ENCODE results near the gene OR6S1.

The OR6S1 gene

GRCh38 chr14:20614038-20614840 is 27.3 kb downstream of the OR6S1 start:
- H3K36me3 ChIP-seq (ENCODE audit: insufficient read depth, low read length), result no peaks in the 10 kb centered on the region
- H3K9ac ChIP-seq (ENCODE audit: low read depth, low read length), result peak overlapping the region; percentile 74
- H3K4me3 ChIP-seq (ENCODE audit: low read length), result peak overlapping the region; percentile 75
- peaks cover 5% of the 10 kb centered on the region for H3K27me3 ChIP-seq (ENCODE audit: control insufficient read depth, insufficient read depth, low read length)
- no peaks in the 10 kb centered on the region for H3K9me3 ChIP-seq (replicated peaks; ENCODE audit: low read length)
- peaks cover 5% of the 10 kb centered on the region for H3K4me1 ChIP-seq (ENCODE audit: control insufficient read depth, insufficient read depth, low read length)
- peak overlapping the region; percentile 86 for H3K4me2 ChIP-seq (ENCODE audit: low read length)

DNA sequence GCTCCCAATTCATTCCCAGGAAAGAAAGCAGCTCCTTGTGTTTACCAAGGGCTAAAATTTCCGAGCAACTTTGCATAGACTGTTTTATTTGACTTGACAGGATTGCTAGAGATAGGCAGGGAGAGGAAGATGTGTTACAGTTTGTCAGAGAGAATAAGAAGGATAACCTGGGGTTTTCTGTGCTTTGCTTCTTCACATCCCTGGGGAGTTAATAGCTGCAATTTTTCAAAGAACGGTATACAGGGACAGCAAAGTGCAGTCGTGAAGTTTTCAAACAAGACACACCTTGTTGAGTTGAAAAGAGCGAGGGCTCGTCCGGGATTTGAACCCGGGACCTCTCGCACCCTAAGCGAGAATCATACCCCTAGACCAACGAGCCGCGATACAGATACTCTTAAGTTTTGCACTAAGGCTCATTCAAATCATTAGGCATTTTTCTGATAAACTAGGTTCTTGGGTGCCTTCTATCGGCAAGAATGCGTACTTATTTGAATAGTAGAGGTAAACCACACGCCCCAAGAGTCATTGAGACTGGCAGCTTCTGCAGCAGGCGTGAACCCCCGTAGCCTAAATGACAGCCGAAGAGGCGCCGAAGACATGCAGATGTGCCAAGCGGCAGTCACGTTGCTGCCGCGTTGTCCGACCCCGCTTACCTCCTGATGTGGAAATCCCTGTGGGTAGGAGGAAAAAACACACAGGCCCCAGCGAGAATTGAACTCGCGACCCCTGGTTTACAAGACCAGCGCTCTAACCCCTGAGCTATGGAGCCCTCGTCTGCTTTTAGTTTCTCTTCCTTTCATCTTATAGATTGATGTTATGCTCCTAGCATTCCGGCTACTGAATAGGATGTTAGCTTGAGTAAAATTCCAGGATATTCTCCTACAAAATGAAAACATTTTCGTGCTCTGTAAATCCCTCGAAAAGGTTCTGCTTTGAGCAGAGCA is 28.1 kb downstream of the OR6S1 start:
- Histone ChIP-seq H3K9me3 (replicated peaks; ENCODE audit: low read length) (no peaks in the 10 kb centered on the region), H3K36me3 (ENCODE audit: insufficient read depth, low read length) (no peaks in the 10 kb centered on the region), H3K27me3 (ENCODE audit: control insufficient read depth, insufficient read depth, low read length) (no peaks in the 10 kb centered on the region), H3K9ac (ENCODE audit: low read depth, low read length) (peak overlapping the region; percentile 74), H3K4me3 (ENCODE audit: low read length) (peak overlapping the region; percentile 75), H3K4me2 (ENCODE audit: low read length) (peak overlapping the region; percentile 86), H3K4me1 (ENCODE audit: control insufficient read depth, insufficient read depth, low read length) (peaks cover 5% of the 10 kb centered on the region)

GRCh38 chr14:20612403-20612802 is 29.1 kb downstream of the OR6S1 start:
- no peak overlapping the region for H3K4me2 ChIP-seq (ENCODE audit: low read length)
- H3K27me3 ChIP-seq (ENCODE audit: control insufficient read depth, insufficient read depth, low read length), result no peaks in the 10 kb centered on the region
- no peaks in the 10 kb centered on the region for H3K9me3 ChIP-seq (replicated peaks; ENCODE audit: low read length)
- H3K4me3 ChIP-seq (ENCODE audit: low read length), result no peak overlapping the region
- no peak overlapping the region for H3K9ac ChIP-seq (ENCODE audit: low read depth, low read length)
- H3K36me3 ChIP-seq (ENCODE audit: insufficient read depth, low read length), result no peaks in the 10 kb centered on the region
- H3K4me1 ChIP-seq (ENCODE audit: control insufficient read depth, insufficient read depth, low read length), result peaks cover 5% of the 10 kb centered on the region

DNA sequence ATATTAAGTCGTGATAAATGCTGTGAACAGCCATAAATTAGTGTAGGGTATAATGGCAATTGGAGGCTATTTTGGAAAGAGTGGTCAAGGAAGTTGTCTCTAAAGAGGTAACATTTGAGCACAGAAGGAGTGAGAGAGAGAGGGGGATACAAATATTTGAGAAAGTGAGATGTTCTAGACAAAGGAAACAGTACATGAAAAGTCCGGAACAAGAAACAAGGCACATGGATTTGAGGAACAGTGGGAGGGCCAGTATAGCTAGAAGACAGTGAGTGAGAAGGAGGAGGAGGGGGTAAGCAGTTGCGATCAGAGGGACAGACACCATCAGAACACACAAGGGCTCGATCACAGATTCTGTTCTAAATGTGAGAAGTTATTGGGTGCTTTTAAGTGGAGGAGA is 30.2 kb downstream of the OR6S1 start:
- Histone ChIP-seq H3K27me3 (ENCODE audit: control insufficient read depth, insufficient read depth, low read length) (no peaks in the 10 kb centered on the region), H3K4me2 (ENCODE audit: low read length) (no peak overlapping the region), H3K36me3 (ENCODE audit: insufficient read depth, low read length) (no peaks in the 10 kb centered on the region), H3K9ac (ENCODE audit: low read depth, low read length) (no peak overlapping the region), H3K9me3 (replicated peaks; ENCODE audit: low read length) (no peaks in the 10 kb centered on the region), H3K4me1 (ENCODE audit: control insufficient read depth, insufficient read depth, low read length) (peaks cover 5% of the 10 kb centered on the region), H3K4me3 (ENCODE audit: low read length) (no peak overlapping the region)

DNA sequence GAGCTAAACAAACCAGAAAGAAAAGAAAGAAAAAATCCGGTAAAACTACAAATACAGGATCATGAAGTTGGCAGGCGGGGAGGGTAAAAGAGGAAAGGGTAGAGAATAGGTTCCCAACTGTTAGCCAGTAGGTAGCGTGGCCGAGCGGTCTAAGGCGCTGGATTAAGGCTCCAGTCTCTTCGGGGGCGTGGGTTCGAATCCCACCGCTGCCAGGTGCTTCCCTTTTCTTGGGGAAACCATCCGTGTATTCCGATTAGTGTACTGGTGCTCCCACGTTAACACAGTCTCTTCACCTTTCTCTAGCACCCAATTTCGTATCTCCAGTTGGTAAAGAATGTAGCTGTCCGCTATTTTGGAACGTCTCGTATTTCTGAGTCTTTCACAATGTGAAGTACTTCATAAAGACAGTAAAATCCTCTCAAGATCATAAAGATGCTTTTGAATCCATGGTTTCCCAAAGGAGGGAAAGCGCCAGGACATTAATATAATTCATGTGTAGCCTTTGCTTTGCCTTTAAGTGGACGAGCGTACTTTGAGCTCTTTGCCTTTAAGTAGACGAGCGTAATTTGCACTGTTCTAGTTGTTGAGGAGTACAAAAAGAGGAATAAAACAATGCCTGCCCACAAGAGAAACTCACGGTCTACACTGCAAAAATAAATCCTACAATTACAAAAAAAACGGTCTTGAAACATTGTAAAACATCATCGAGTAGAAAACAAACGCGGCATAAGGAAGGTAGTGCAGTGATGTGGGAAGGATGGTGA is 31.3 kb downstream of the OR6S1 start:
- Histone ChIP-seq H3K4me3 (ENCODE audit: low read length) (peak overlapping the region; percentile 85), H3K4me1 (ENCODE audit: control insufficient read depth, insufficient read depth, low read length) (peaks cover 5% of the 10 kb centered on the region), H3K36me3 (ENCODE audit: insufficient read depth, low read length) (no peaks in the 10 kb centered on the region), H3K4me2 (ENCODE audit: low read length) (peak overlapping the region; percentile 89), H3K9ac (ENCODE audit: low read depth, low read length) (peak overlapping the region; percentile 77), H3K9me3 (replicated peaks; ENCODE audit: low read length) (no peaks in the 10 kb centered on the region), H3K27me3 (ENCODE audit: control insufficient read depth, insufficient read depth, low read length) (no peaks in the 10 kb centered on the region)

GRCh38 chr14:20609215-20610001 is 32.1 kb downstream of the OR6S1 start:
- no peaks in the 10 kb centered on the region for H3K36me3 ChIP-seq (ENCODE audit: insufficient read depth, low read length)
- H3K4me3 ChIP-seq (ENCODE audit: low read length), result peak overlapping the region; percentile 85
- H3K4me2 ChIP-seq (ENCODE audit: low read length), result peak overlapping the region; percentile 89
- H3K9me3 ChIP-seq (replicated peaks; ENCODE audit: low read length), result no peaks in the 10 kb centered on the region
- peaks cover 5% of the 10 kb centered on the region for H3K4me1 ChIP-seq (ENCODE audit: control insufficient read depth, insufficient read depth, low read length)
- H3K27me3 ChIP-seq (ENCODE audit: control insufficient read depth, insufficient read depth, low read length), result no peaks in the 10 kb centered on the region
- peak overlapping the region; percentile 77 for H3K9ac ChIP-seq (ENCODE audit: low read depth, low read length)

DNA sequence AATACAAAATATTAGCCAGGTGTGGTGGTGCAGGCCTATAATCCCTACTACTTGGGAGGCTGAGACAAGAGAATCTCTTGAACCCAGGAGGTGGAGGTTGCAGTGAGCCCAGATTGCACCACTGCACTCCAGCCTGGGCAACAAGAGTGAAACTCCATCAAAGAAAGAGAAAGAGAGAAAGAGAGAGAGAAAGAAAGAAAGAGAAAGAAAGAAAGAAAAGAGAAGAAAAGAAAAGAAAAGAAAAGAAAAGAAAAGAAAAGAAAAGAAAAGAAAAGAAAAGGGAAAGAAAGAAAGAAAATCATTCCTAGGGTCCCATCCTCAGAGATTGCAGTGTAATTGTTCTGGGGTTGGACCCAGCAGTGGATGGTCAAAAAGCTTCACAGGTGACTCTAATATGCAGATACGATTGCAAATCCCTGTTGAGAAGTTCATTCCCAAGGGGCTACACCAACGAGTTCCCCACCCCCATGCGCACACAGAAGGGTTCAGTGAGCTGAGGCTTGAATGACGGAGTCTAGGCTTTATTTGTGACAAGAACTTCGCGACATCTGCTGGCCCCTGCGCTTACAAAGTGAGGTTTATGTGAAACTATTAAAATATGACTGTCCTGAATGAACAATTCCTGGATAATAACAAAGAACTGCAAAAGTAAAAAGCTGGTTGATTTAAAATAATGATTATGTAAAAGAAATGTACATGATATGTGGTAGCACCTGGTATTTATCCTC is 32.9 kb downstream of the OR6S1 start:
- no peak overlapping the region for H3K9ac ChIP-seq (ENCODE audit: low read depth, low read length)
- H3K36me3 ChIP-seq (ENCODE audit: insufficient read depth, low read length), result no peaks in the 10 kb centered on the region
- H3K9me3 ChIP-seq (replicated peaks; ENCODE audit: low read length), result no peaks in the 10 kb centered on the region
- H3K4me2 ChIP-seq (ENCODE audit: low read length), result no peak overlapping the region
- H3K27me3 ChIP-seq (ENCODE audit: control insufficient read depth, insufficient read depth, low read length), result peaks cover 3% of the 10 kb centered on the region
- no peak overlapping the region for H3K4me3 ChIP-seq (ENCODE audit: low read length)
- peaks cover 5% of the 10 kb centered on the region for H3K4me1 ChIP-seq (ENCODE audit: control insufficient read depth, insufficient read depth, low read length)

DNA sequence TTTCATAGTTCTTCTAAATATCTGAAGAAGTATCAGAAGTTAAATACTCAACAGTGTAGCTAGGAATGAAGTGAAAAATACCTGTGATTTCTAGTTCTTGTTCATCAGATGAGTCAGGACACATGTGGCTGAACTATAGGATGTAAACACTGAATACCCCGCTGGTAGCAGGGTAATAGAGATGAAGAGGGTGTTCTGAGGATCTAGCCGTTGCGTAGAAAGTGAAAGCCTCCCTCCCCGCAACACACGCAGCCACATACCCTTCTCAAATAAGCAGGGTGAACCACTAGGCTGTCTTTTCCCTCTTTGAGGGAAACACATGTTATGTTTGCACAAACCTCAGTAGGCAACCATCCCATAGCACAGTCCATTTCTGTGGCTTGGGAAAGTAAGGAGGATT is 33.9 kb downstream of the OR6S1 start:
- Histone ChIP-seq H3K4me3 (ENCODE audit: low read length) (no peak overlapping the region), H3K9me3 (replicated peaks; ENCODE audit: low read length) (no peaks in the 10 kb centered on the region), H3K36me3 (ENCODE audit: insufficient read depth, low read length) (no peaks in the 10 kb centered on the region), H3K4me2 (ENCODE audit: low read length) (no peak overlapping the region), H3K4me1 (ENCODE audit: control insufficient read depth, insufficient read depth, low read length) (peaks cover 5% of the 10 kb centered on the region), H3K9ac (ENCODE audit: low read depth, low read length) (no peak overlapping the region), H3K27me3 (ENCODE audit: control insufficient read depth, insufficient read depth, low read length) (peaks cover 4% of the 10 kb centered on the region)

GRCh38 chr14:20606902-20607242 is 34.6 kb downstream of the OR6S1 start:
- Histone ChIP-seq H3K4me3 (ENCODE audit: low read length) (no peak overlapping the region), H3K36me3 (ENCODE audit: insufficient read depth, low read length) (no peaks in the 10 kb centered on the region), H3K4me1 (ENCODE audit: control insufficient read depth, insufficient read depth, low read length) (peaks cover 5% of the 10 kb centered on the region), H3K27me3 (ENCODE audit: control insufficient read depth, insufficient read depth, low read length) (peaks cover 4% of the 10 kb centered on the region), H3K9me3 (replicated peaks; ENCODE audit: low read length) (no peaks in the 10 kb centered on the region), H3K4me2 (ENCODE audit: low read length) (no peak overlapping the region), H3K9ac (ENCODE audit: low read depth, low read length) (no peak overlapping the region)

- Histone ChIP-seq H3K9ac (ENCODE audit: low read depth, low read length) (no peak overlapping the region), H3K36me3 (ENCODE audit: insufficient read depth, low read length) (no peaks in the 10 kb centered on the region), H3K4me2 (ENCODE audit: low read length) (no peak overlapping the region), H3K9me3 (replicated peaks; ENCODE audit: low read length) (no peaks in the 10 kb centered on the region), H3K4me1 (ENCODE audit: control insufficient read depth, insufficient read depth, low read length) (peaks cover 5% of the 10 kb centered on the region), H3K4me3 (ENCODE audit: low read length) (no peak overlapping the region), H3K27me3 (ENCODE audit: control insufficient read depth, insufficient read depth, low read length) (peaks cover 4% of the 10 kb centered on the region)
These were observed 35.1 kb downstream of the OR6S1 start for GRCh38 chr14:20606190-20606901.

All from skeletal muscle satellite cell (primary cell).